DND-41 (cell line): ENCODE data around the gene GRHL3.

Experiments used
- CTCF ChIP-seq: IDR thresholded peaks from 2 replicates; pipeline ENCODE4 v1.5.1; 2012; ENCODE audit warnings: borderline replicate concordance, low read length, moderate library complexity, mild to moderate bottlenecking; ENCODE audit not compliant: poor library complexity, severe bottlenecking; ENCODE audit errors: extremely low read depth
- EZH2 ChIP-seq: IDR thresholded peaks from 3 replicates; pipeline ENCODE4 v1.6.1; 2012; ENCODE audit warnings: borderline replicate concordance, low read depth, mild to moderate bottlenecking, moderate library complexity, low read length, inconsistent platforms; ENCODE audit not compliant: severe bottlenecking

GRCh38 chr1:24283326-24284155 lies 35.6 kb upstream of the GRHL3 start:
- TF ChIP-seq CTCF (no peak), EZH2 (no peak)
